ENCODE measurements around the gene COLEC11. TPM values are rescaled to one million over a fixed set of nuclear protein-coding genes. Genes with fewer than 3 reads are reported as not detected.

Gene COLEC11
- total and polyA plus RNA-seq, 8 donors: 2.0 to 9.9 (median 3.3) TPM; not detected in 3

DNA sequence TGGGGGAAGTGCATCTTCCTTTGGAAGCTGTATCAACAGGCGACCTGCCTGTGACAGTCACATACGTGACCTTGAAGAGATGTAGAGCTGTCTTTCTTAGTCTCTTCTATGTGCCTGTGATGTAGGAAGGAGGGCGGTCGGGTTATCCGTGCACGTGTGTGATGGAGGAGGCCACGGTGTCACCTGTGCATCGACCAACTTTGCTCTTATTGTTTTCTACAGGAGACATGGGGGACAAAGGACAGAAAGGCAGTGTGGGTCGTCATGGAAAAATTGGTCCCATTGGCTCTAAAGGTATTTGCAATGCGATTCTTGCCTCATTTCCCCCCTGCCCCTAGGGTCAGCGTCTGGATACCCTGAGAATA lies 42.4 kb downstream of the COLEC11 start:
- no peaks in the 10 kb centered on the region for H3K4me1 ChIP-seq
- no peaks in the 10 kb centered on the region for H3K9me3 ChIP-seq
- H3K27me3 ChIP-seq: peaks cover 0 to 5% (median 5%) of the 10 kb centered on the region in 3 donors
- no peak overlapping the region for H3K27ac ChIP-seq
- TF ChIP-seq CTCF (IDR thresholded peaks at IDR 0.05): no peak
- no peak for TF ChIP-seq EP300 (IDR thresholded peaks at IDR 0.05)
- TF ChIP-seq POLR2A (IDR thresholded peaks at IDR 0.05): no peak
- TF ChIP-seq POLR2AphosphoS5 (IDR thresholded peaks at IDR 0.05): no peak
- no peak overlapping the region for H3K4me3 ChIP-seq
- no peaks in the 10 kb centered on the region for H3K36me3 ChIP-seq
- 81 to 87% (median 83%) methylated on average over 11 of the region's 11 CpGs for WGBS, 5 donors
- intact Hi-C loops (cut with DNase I; ENCODE audit: low total_unique reads): no loop called here
- DNase-seq: peak in 1 of 2 donors; percentile 9

GRCh38 chr2:3637692-3638455 lies 43.0 kb downstream of the COLEC11 start:
- peak in 1 of 2 donors; percentile 24 for DNase-seq
- Histone ChIP-seq H3K9me3 (no peaks in the 10 kb centered on the region), H3K4me1 (no peaks in the 10 kb centered on the region), H3K27ac (no peak overlapping the region), H3K4me3 (no peak overlapping the region), H3K36me3 (no peaks in the 10 kb centered on the region), H3K27me3 (peaks cover 0 to 5% (median 5%) of the 10 kb centered on the region in 3 donors)
- intact Hi-C loops (cut with DNase I; ENCODE audit: low total_unique reads): no loop called here
- TF ChIP-seq POLR2A (IDR thresholded peaks at IDR 0.05) (no peak), CTCF (IDR thresholded peaks at IDR 0.05) (no peak), POLR2AphosphoS5 (IDR thresholded peaks at IDR 0.05) (no peak), EP300 (IDR thresholded peaks at IDR 0.05) (no peak)
- WGBS, 5 donors: 85 to 92% (median 91%) methylated on average over 7 to 30 of the region's 30 CpGs

GRCh38 chr2:3638456-3638810 lies 43.5 kb downstream of the COLEC11 start:
- Histone ChIP-seq H3K4me3 (no peak overlapping the region), H3K9me3 (no peaks in the 10 kb centered on the region), H3K27ac (no peak overlapping the region), H3K27me3 (peaks cover 0 to 5% (median 5%) of the 10 kb centered on the region in 3 donors), H3K36me3 (no peaks in the 10 kb centered on the region), H3K4me1 (no peaks in the 10 kb centered on the region)
- intact Hi-C loops (cut with DNase I; ENCODE audit: low total_unique reads): no loop called here
- DNase-seq: peak in 1 of 2 donors; percentile 10
- no peak for TF ChIP-seq POLR2A (IDR thresholded peaks at IDR 0.05)
- WGBS, 5 donors: 79 to 86% (median 84%) methylated on average over 4 to 8 of the region's 8 CpGs

- H3K9me3 ChIP-seq: no peaks in the 10 kb centered on the region
- no peaks in the 10 kb centered on the region for H3K36me3 ChIP-seq
- no peak overlapping the region for H3K4me3 ChIP-seq
- H3K27me3 ChIP-seq: peaks cover 0 to 5% (median 5%) of the 10 kb centered on the region in 3 donors
- no peak for TF ChIP-seq POLR2AphosphoS5 (IDR thresholded peaks at IDR 0.05)
- no peak for TF ChIP-seq POLR2A (IDR thresholded peaks at IDR 0.05)
- no peak for TF ChIP-seq CTCF (IDR thresholded peaks at IDR 0.05)
- no peak for TF ChIP-seq EP300 (IDR thresholded peaks at IDR 0.05)
- H3K27ac ChIP-seq: no peak overlapping the region
- no peaks in the 10 kb centered on the region for H3K4me1 ChIP-seq
- intact Hi-C loops (cut with DNase I; ENCODE audit: low total_unique reads): no loop called here
- 43 to 68% (median 57%) methylated on average over 10 of the region's 10 CpGs for WGBS, 5 donors
- peak; percentile 13 for DNase-seq
These were observed 44.2 kb downstream of the COLEC11 start for GRCh38 chr2:3639015-3639630.

- TF ChIP-seq CTCF (IDR thresholded peaks at IDR 0.05): no peak
- no peak for TF ChIP-seq POLR2A (IDR thresholded peaks at IDR 0.05)
- TF ChIP-seq POLR2AphosphoS5 (IDR thresholded peaks at IDR 0.05): no peak
- no peak for TF ChIP-seq EP300 (IDR thresholded peaks at IDR 0.05)
- Histone ChIP-seq H3K27me3 (peaks cover 0 to 5% (median 5%) of the 10 kb centered on the region in 3 donors), H3K9me3 (no peaks in the 10 kb centered on the region), H3K4me1 (no peaks in the 10 kb centered on the region), H3K36me3 (no peaks in the 10 kb centered on the region), H3K27ac (no peak overlapping the region), H3K4me3 (no peak overlapping the region)
- peak; percentile 2 to 20 for DNase-seq
- intact Hi-C loops (cut with DNase I; ENCODE audit: low total_unique reads): no loop called here
- 73 to 86% (median 82%) methylated on average over 8 of the region's 8 CpGs for WGBS, 5 donors
These were observed 44.7 kb downstream of the COLEC11 start for GRCh38 chr2:3639653-3640052.
